ENCODE data around the gene RASA3. TPM values are rescaled to one million over a fixed set of nuclear protein-coding genes. Genes with fewer than 3 reads are reported as not detected.
A peak's percentile ranks its signal among the peaks of the same experiment; 100 is the strongest.
"Not testable (repeated sequence)": the region's sequence is repeated elsewhere in the genome, so short reads cannot be mapped to it uniquely, and the experiment has no call there.

RASA3 gene, protein sequence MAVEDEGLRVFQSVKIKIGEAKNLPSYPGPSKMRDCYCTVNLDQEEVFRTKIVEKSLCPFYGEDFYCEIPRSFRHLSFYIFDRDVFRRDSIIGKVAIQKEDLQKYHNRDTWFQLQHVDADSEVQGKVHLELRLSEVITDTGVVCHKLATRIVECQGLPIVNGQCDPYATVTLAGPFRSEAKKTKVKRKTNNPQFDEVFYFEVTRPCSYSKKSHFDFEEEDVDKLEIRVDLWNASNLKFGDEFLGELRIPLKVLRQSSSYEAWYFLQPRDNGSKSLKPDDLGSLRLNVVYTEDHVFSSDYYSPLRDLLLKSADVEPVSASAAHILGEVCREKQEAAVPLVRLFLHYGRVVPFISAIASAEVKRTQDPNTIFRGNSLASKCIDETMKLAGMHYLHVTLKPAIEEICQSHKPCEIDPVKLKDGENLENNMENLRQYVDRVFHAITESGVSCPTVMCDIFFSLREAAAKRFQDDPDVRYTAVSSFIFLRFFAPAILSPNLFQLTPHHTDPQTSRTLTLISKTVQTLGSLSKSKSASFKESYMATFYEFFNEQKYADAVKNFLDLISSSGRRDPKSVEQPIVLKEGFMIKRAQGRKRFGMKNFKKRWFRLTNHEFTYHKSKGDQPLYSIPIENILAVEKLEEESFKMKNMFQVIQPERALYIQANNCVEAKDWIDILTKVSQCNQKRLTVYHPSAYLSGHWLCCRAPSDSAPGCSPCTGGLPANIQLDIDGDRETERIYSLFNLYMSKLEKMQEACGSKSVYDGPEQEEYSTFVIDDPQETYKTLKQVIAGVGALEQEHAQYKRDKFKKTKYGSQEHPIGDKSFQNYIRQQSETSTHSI
- polyA plus RNA-seq (2013, experiment 1 of 4), result 10.6 TPM
- 11.1 TPM for polyA plus RNA-seq (2013, experiment 2 of 4)
- polyA plus RNA-seq (2013, experiment 3 of 4), result 11.0 TPM
- polyA plus RNA-seq (2013, experiment 4 of 4), result 11.8 TPM

DNA sequence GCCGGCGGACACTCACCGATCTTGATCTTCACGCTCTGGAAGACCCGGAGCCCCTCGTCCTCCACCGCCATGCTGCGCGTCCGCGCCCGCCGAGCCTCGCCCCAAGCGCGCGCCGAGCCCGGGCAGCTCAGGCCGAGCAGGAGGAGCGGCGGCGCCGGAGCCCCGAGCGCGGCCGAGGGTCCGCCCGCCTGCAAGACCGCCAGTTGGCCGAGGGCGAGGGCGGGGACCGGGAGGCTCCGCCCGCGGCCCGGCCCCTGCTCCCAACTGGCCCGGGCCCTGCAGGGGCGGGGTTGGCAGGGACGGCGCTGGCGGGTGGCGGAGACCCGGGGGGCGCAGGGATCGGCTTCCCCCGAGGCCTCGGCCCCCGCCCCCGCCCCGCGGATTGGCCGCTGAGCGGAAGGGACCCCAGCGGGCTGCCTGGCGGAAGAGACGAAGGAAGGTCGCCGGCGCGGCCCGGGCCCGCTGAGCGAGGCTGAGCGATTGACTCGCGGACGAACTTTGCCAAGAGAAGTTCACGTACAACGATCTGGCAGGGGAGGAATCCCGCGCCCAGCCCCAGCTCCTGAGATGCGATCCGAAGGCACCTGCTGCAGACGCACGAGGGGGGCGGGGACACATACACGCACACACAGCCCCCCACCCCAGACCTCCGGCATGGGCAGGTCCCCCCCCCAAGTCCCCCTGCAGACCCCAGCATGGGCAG, at the start of gene RASA3:
Gene RASA3, minus strand, starts transcription at position 205 of the 703 bp plus-strand sequence. Its CDS starts 134 bp downstream, at position 71.
- H3K27ac ChIP-seq (ENCODE audit: insufficient read depth, low read depth, low read length, poor library complexity, severe bottlenecking), result no peak within 1 kb of the TSS
- H3K27me3 ChIP-seq (ENCODE audit: control insufficient read depth, insufficient read depth, low read length, poor library complexity, severe bottlenecking), result peaks cover 26% of the 10 kb centered on the region
- WGBS, 2 experiments, result 1% methylated on average over 80 of the region's 81 CpGs
- no peaks in the 10 kb centered on the region for H3K9me3 ChIP-seq (ENCODE audit: control insufficient read depth, low read length)
- H3K4me3 ChIP-seq (ENCODE audit: insufficient read depth, low read depth, low read length), result peak within 1 kb of the TSS; percentile 61
- peaks cover 43% of the 10 kb centered on the region for H3K4me1 ChIP-seq (ENCODE audit: control insufficient read depth, insufficient read depth, low read length)
- no peaks in the 10 kb centered on the region for H3K36me3 ChIP-seq (ENCODE audit: control insufficient read depth, insufficient read depth, low read length)

DNA sequence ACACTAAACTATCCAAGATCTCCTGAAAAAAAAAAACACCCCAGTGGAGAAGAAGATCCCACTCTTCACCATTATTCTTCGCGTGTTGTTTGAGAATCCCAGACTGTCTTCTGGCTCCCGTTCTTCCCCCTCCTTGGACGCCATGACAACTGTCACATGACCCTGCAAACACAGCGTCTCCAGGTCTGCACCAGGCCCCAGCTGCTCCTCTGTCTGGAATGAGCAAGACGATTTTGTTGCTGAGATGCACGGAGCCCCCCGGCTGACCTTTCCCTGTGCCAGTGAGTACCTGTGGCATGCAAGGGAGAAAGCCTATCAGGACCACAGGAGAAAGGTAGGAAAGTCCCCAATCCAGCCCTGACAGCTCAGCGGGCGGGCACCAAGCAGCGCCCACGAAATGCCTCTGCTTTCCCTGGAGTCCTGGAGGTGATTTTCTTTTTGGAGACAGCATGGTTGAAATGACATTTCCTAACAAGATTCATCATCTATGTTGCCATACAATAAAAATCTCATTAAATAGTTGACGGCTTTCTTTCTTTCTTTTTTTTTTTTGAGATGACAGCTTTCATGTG, 46.8 kb upstream of the RASA3 start, which contains the start of gene CFAP97D2:
Gene CFAP97D2, plus strand, starts transcription at position 171 of the 572 bp plus-strand sequence. Its CDS starts 74 bp downstream, at position 245.
- H3K27me3 ChIP-seq (ENCODE audit: control insufficient read depth, insufficient read depth, low read length, poor library complexity, severe bottlenecking), result no peaks in the 10 kb centered on the region
- H3K27ac ChIP-seq (ENCODE audit: insufficient read depth, low read depth, low read length, poor library complexity, severe bottlenecking), result no peak within 1 kb of the TSS
- H3K36me3 ChIP-seq (ENCODE audit: control insufficient read depth, insufficient read depth, low read length), result no peaks in the 10 kb centered on the region
- no peaks in the 10 kb centered on the region for H3K9me3 ChIP-seq (ENCODE audit: control insufficient read depth, low read length)
- H3K4me3 ChIP-seq (ENCODE audit: insufficient read depth, low read depth, low read length), result no peak within 1 kb of the TSS
- H3K4me1 ChIP-seq (ENCODE audit: control insufficient read depth, insufficient read depth, low read length), result no peaks in the 10 kb centered on the region
- 76 to 77% methylated on average over 13 of the region's 13 CpGs for WGBS, 2 experiments

DNA sequence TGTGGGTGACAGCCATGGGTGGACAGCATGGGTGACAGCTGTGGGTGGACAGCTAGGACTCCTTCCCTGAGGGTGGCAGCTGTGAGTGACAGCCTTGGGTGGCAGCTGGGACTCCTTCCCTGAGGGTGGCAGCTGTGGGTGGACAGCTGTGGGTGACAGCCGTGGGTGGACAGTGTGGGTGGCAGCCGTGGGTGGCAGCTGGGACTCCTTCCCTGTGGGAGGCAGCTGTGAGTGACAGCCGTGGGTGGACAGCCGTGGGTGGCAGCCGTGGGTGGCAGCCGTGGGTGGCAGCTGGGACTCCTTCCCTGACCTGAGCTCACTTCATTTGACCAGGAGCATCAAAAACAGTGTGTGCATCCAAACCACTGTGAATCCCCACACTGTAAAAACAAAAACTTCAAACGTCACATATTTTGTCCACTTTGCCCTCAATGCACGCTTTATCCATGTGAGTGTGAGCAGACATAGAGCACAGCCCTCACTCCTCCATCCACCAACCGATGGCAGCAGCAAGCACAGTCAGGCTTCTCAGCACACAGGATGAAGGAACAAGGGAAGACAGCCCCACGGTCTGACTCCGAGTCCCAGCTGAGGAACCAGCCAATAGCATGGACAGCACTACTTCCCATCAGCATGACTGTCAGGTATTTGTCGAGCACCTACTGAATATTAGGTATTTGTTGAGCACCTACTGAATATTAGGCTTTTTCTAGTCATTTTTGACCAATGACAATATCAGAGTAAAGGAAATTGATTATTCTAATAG, 45.0 kb upstream of the RASA3 start:
- Histone ChIP-seq H3K36me3 (ENCODE audit: control insufficient read depth, insufficient read depth, low read length) (no peaks in the 10 kb centered on the region), H3K4me3 (ENCODE audit: insufficient read depth, low read depth, low read length) (no peak overlapping the region), H3K27ac (ENCODE audit: insufficient read depth, low read depth, low read length, poor library complexity, severe bottlenecking) (no peak overlapping the region), H3K9me3 (ENCODE audit: control insufficient read depth, low read length) (no peaks in the 10 kb centered on the region), H3K27me3 (ENCODE audit: control insufficient read depth, insufficient read depth, low read length, poor library complexity, severe bottlenecking) (no peaks in the 10 kb centered on the region), H3K4me1 (ENCODE audit: control insufficient read depth, insufficient read depth, low read length) (no peaks in the 10 kb centered on the region)
- WGBS, 2 experiments, result 86% methylated on average over 12 of the region's 12 CpGs

DNA sequence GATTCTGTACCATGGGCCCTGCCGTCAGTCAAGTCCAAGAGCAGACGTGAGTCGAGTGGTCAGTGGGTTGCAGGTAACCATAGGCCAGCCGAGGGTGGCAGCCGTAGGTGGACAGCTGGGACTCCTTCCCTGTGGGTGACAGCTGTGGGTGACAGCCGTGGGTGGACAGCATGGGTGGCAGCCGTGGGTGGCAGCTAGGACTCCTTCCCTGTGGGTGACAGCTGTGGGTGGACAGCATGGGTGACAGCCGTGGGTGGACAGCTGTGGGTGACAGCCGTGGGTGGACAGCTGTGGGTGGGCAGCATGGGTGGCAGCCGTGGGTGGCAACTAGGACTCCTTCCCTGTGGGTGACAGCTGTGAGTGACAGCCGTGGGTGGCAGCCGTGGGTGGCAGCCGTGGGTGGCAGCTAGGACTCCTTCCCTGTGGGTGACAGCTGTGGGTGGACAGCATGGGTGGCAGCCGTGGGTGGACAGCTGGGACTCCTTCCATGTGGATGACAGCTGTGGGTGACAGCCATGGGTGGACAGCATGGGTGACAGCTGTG, 44.0 kb upstream of the RASA3 start:
- not testable (repeated sequence) for H3K36me3 ChIP-seq (ENCODE audit: control insufficient read depth, insufficient read depth, low read length); H3K4me1 ChIP-seq (ENCODE audit: control insufficient read depth, insufficient read depth, low read length); H3K27me3 ChIP-seq (ENCODE audit: control insufficient read depth, insufficient read depth, low read length, poor library complexity, severe bottlenecking); H3K4me3 ChIP-seq (ENCODE audit: insufficient read depth, low read depth, low read length); H3K27ac ChIP-seq (ENCODE audit: insufficient read depth, low read depth, low read length, poor library complexity, severe bottlenecking); H3K9me3 ChIP-seq (ENCODE audit: control insufficient read depth, low read length)
- 94% methylated on average over 13 of the region's 14 CpGs for WGBS, 2 experiments

DNA sequence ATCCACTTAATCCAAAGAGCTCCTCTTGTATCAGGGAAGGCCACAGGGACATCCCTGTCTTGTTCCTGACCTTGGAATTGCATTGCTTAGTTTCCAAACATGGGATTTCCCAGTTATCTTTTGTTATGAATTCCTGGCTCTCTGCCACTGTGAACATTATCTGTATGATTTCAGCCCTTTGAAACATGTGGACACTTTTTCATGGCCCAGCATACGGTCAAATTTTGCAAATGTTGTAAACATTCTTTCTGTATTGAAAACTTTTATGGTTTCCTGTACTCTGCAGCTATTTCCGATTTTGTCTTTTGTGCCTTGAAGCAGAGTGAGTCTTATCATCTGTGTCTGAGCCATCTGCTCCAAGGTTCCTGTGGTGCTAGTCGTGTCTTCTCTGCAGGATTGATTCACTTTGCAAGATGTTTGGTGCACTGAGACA, 42.1 kb upstream of the RASA3 start:
- no peak overlapping the region for H3K27ac ChIP-seq (ENCODE audit: insufficient read depth, low read depth, low read length, poor library complexity, severe bottlenecking)

DNA sequence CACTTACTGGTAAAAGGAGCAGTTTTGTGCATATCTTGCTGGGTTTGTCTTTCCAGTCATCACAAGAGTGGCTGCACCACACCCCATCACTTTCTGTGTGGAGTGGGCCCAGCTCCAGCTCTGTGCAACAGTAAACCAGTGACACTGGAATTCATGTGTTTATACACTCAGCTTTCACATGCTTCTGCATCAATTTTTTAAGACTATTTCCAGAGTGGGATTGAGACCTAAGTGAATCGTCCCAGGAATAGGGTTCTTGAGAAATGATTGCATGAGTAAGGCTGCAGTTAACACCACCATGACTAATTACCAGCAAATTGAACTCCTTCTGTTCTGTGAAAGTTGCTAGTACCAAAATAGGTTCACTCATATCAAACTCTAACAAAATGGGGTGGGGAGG, 41.3 kb upstream of the RASA3 start:
- 88 to 92% methylated on average over 1 of the region's 1 CpG for WGBS, 2 experiments
- no peaks in the 10 kb centered on the region for H3K27me3 ChIP-seq (ENCODE audit: control insufficient read depth, insufficient read depth, low read length, poor library complexity, severe bottlenecking)
- H3K36me3 ChIP-seq (ENCODE audit: control insufficient read depth, insufficient read depth, low read length), result no peaks in the 10 kb centered on the region
- no peak overlapping the region for H3K4me3 ChIP-seq (ENCODE audit: insufficient read depth, low read depth, low read length)
- no peaks in the 10 kb centered on the region for H3K9me3 ChIP-seq (ENCODE audit: control insufficient read depth, low read length)
- no peaks in the 10 kb centered on the region for H3K4me1 ChIP-seq (ENCODE audit: control insufficient read depth, insufficient read depth, low read length)
- H3K27ac ChIP-seq (ENCODE audit: insufficient read depth, low read depth, low read length, poor library complexity, severe bottlenecking), result no peak overlapping the region

More for the DNA sequence above, 42.1 kb upstream of the RASA3 start:
- H3K4me3 ChIP-seq (ENCODE audit: insufficient read depth, low read depth, low read length), result no peak overlapping the region
- no peaks in the 10 kb centered on the region for H3K4me1 ChIP-seq (ENCODE audit: control insufficient read depth, insufficient read depth, low read length)
- H3K27me3 ChIP-seq (ENCODE audit: control insufficient read depth, insufficient read depth, low read length, poor library complexity, severe bottlenecking), result no peaks in the 10 kb centered on the region
- WGBS, 2 experiments, result 93 to 94% methylated on average over 3 of the region's 3 CpGs
- H3K9me3 ChIP-seq (ENCODE audit: control insufficient read depth, low read length), result no peaks in the 10 kb centered on the region
- H3K36me3 ChIP-seq (ENCODE audit: control insufficient read depth, insufficient read depth, low read length), result no peaks in the 10 kb centered on the region

DNA sequence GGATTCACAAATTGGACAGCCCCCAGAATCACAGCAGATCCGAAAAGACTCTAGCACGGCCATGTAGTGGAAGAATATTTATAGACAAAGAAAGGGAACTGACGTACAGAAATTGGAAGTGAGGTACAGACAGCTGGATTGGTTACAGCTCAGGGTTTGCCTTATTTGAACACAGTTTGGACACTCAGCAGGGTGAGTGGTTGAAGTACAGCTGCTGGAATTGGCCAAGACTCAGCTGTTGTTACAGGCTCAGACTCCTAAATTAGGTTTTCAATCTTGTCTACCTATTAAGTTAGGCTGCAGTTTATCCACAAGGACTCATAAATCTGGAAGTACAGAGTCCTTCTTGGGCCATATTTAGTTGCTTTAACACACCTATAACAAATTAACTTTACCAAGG, 40.8 kb upstream of the RASA3 start:
- Histone ChIP-seq H3K27me3 (ENCODE audit: control insufficient read depth, insufficient read depth, low read length, poor library complexity, severe bottlenecking) (no peaks in the 10 kb centered on the region), H3K36me3 (ENCODE audit: control insufficient read depth, insufficient read depth, low read length) (no peaks in the 10 kb centered on the region), H3K4me1 (ENCODE audit: control insufficient read depth, insufficient read depth, low read length) (no peaks in the 10 kb centered on the region), H3K27ac (ENCODE audit: insufficient read depth, low read depth, low read length, poor library complexity, severe bottlenecking) (no peak overlapping the region), H3K4me3 (ENCODE audit: insufficient read depth, low read depth, low read length) (no peak overlapping the region), H3K9me3 (ENCODE audit: control insufficient read depth, low read length) (no peaks in the 10 kb centered on the region)
- WGBS, 2 experiments, result 94 to 95% methylated on average over 3 of the region's 3 CpGs

DNA sequence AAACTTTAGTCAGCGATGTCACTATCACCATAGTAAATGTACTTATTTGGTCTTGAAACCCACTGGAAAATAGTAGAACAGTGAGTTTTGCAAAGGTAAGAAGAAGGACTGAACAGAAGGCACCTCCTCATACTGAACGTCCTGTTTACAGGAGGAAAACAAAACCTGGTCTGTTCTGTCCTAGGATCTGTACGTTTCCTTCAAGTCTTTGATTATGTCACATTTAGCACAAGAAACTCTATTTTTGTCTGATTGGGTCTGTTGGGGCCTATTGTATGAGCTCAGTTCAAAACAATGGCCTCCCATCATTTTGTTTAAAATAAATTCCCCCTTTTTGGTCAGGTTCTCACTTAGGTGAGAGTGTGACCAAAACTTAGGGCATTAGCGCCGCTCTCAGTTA, 35.5 kb upstream of the RASA3 start:
- Histone ChIP-seq H3K4me1 (ENCODE audit: control insufficient read depth, insufficient read depth, low read length) (no peaks in the 10 kb centered on the region), H3K27ac (ENCODE audit: insufficient read depth, low read depth, low read length, poor library complexity, severe bottlenecking) (no peak overlapping the region), H3K27me3 (ENCODE audit: control insufficient read depth, insufficient read depth, low read length, poor library complexity, severe bottlenecking) (no peaks in the 10 kb centered on the region), H3K4me3 (ENCODE audit: insufficient read depth, low read depth, low read length) (no peak overlapping the region), H3K9me3 (ENCODE audit: control insufficient read depth, low read length) (no peaks in the 10 kb centered on the region), H3K36me3 (ENCODE audit: control insufficient read depth, insufficient read depth, low read length) (no peaks in the 10 kb centered on the region)
- 98% methylated on average over 4 to 5 of the region's 5 CpGs for WGBS, 2 experiments

DNA sequence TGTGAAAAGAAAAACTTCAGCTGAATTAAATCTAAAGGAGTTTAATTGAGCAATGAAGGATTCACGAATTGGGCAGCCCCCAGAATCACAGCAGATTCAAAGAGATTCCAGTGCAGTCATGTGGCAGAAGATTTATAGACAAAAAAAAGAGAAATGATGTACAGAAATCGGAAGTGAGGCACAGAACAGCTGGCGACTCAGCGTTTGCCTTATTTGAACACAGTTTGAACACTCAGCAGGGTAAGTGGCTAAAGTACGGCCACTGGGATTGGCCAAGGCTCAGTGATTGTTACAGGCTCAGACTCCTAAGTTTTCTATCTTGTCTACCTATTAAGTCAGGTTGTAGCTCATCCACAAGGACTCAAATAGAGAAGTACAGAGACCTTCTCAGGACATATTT, 35.0 kb upstream of the RASA3 start:
- no peak overlapping the region for H3K27ac ChIP-seq (ENCODE audit: insufficient read depth, low read depth, low read length, poor library complexity, severe bottlenecking)
- WGBS, 2 experiments, result 92% methylated on average over 5 of the region's 5 CpGs
- no peaks in the 10 kb centered on the region for H3K27me3 ChIP-seq (ENCODE audit: control insufficient read depth, insufficient read depth, low read length, poor library complexity, severe bottlenecking)
- no peaks in the 10 kb centered on the region for H3K9me3 ChIP-seq (ENCODE audit: control insufficient read depth, low read length)
- no peaks in the 10 kb centered on the region for H3K36me3 ChIP-seq (ENCODE audit: control insufficient read depth, insufficient read depth, low read length)
- H3K4me3 ChIP-seq (ENCODE audit: insufficient read depth, low read depth, low read length), result no peak overlapping the region
- H3K4me1 ChIP-seq (ENCODE audit: control insufficient read depth, insufficient read depth, low read length), result no peaks in the 10 kb centered on the region
